Embryonic facial prominence (tissue), 1 donor: Measurements from ENCODE around the gene CLNK.

Experiments used
- DNase-seq: peaks from one replicate; pipeline ENCODE4 v3.0.0-alpha.2; 2016; ENCODE audit errors: extremely low spot score

The CLNK gene

GRCh38 chr4:10684631-10685030 lies at the start of gene CLNK:
Gene CLNK, minus strand, starts transcription at chr4:10684768. Its CDS starts 16,899 bp downstream, at chr4:10667869.
- no peak for DNase-seq

GRCh38 chr4:10733481-10734062 lies 49.0 kb upstream of the CLNK start:
- DNase-seq = no peak

- DNase-seq = no peak
These were observed 48.4 kb upstream of the CLNK start for GRCh38 chr4:10732914-10733415.

- no peak for DNase-seq
These were observed 47.8 kb upstream of the CLNK start for GRCh38 chr4:10732235-10732913.

GRCh38 chr4:10731690-10732089 lies 47.1 kb upstream of the CLNK start:
- DNase-seq = no peak

GRCh38 chr4:10731162-10731561 lies 46.6 kb upstream of the CLNK start:
- no peak for DNase-seq

GRCh38 chr4:10730590-10730989 lies 46.0 kb upstream of the CLNK start:
- no peak for DNase-seq

GRCh38 chr4:10730019-10730418 lies 45.5 kb upstream of the CLNK start:
- DNase-seq = no peak

- DNase-seq = no peak
These were observed 44.8 kb upstream of the CLNK start for GRCh38 chr4:10729366-10729765.

- DNase-seq = no peak
These were observed 43.4 kb upstream of the CLNK start for GRCh38 chr4:10728016-10728415.

- DNase-seq = no peak
These were observed 42.7 kb upstream of the CLNK start for GRCh38 chr4:10727140-10727880.

- DNase-seq = no peak
These were observed 38.4 kb upstream of the CLNK start for GRCh38 chr4:10722957-10723356.

- DNase-seq = no peak
These were observed 37.0 kb upstream of the CLNK start for GRCh38 chr4:10721616-10722015.

- DNase-seq = no peak
These were observed 31.6 kb upstream of the CLNK start for GRCh38 chr4:10716163-10716562.

GRCh38 chr4:10715696-10716095 lies 31.1 kb upstream of the CLNK start:
- DNase-seq = no peak

- no peak for DNase-seq
These were observed 30.6 kb upstream of the CLNK start for GRCh38 chr4:10715135-10715534.

- DNase-seq = no peak
These were observed 29.0 kb upstream of the CLNK start for GRCh38 chr4:10713591-10713990.

GRCh38 chr4:10706236-10706635 lies 21.7 kb upstream of the CLNK start:
- DNase-seq = no peak

- no peak for DNase-seq
These were observed 19.9 kb upstream of the CLNK start for GRCh38 chr4:10704430-10704810.

- no peak for DNase-seq
These were observed 19.3 kb upstream of the CLNK start for GRCh38 chr4:10703766-10704429.

- no peak for DNase-seq
These were observed 18.6 kb upstream of the CLNK start for GRCh38 chr4:10703156-10703555.

- no peak for DNase-seq
These were observed 17.3 kb upstream of the CLNK start for GRCh38 chr4:10701702-10702460.
